Dendritic cell treated with granulocyte-macrophage colony-stimulating factor and Interleukin-4, amounts not matched to agents 40 ng/mL and 50 ng/mL, for 4 days (primary cell): ENCODE measurements around the gene PCBP3.

Source experiments
- H3K27ac Mint-ChIP-seq: one replicate; pipeline ENCODE4 v1.8.0; 2022; ENCODE audit warnings: mild to moderate bottlenecking, mixed read lengths
- H3K27me3 Mint-ChIP-seq: one replicate; pipeline ENCODE4 v1.8.0; 2022; ENCODE audit warnings: mild to moderate bottlenecking, mixed read lengths
- H3K36me3 Mint-ChIP-seq: one replicate; pipeline ENCODE4 v1.8.0; 2022; ENCODE audit warnings: low read depth, mixed read lengths
- H3K4me1 Mint-ChIP-seq: one replicate; pipeline ENCODE4 v1.8.0; 2022; ENCODE audit warnings: low read depth, mixed read lengths
- H3K4me3 Mint-ChIP-seq: one replicate; pipeline ENCODE4 v1.8.0; 2022; ENCODE audit warnings: mild to moderate bottlenecking, moderate library complexity, mixed read lengths
- H3K9me3 Mint-ChIP-seq: one replicate; pipeline ENCODE4 v1.8.0; 2022; ENCODE audit warnings: mixed read lengths
- intact Hi-C: fragments of 100-400 bp; cut with micrococcal nuclease; formaldehyde crosslinking; loops from one replicate; pipeline ENCODE4 v1.15.0; 2022

PCBP3 gene

GRCh38 chr21:45836268-45836655 lies 192.7 kb downstream of the PCBP3 start:
- peaks cover 30% of the 10 kb centered on the region for H3K9me3 Mint-ChIP-seq
- no peak overlapping the region for H3K4me3 Mint-ChIP-seq
- intact Hi-C loops: no loop called here
- H3K36me3 Mint-ChIP-seq: no peaks in the 10 kb centered on the region
- H3K27me3 Mint-ChIP-seq: no peaks in the 10 kb centered on the region
- H3K4me1 Mint-ChIP-seq: no peaks in the 10 kb centered on the region
- no peak overlapping the region for H3K27ac Mint-ChIP-seq

- intact Hi-C loops: no loop called here
- Mint-ChIP-seq H3K27ac (no peak overlapping the region), H3K27me3 (no peaks in the 10 kb centered on the region), H3K36me3 (no peaks in the 10 kb centered on the region), H3K9me3 (peaks cover 30% of the 10 kb centered on the region), H3K4me3 (no peak overlapping the region), H3K4me1 (no peaks in the 10 kb centered on the region)
These were observed 193.5 kb downstream of the PCBP3 start for GRCh38 chr21:45836694-45837670.

- H3K4me1 Mint-ChIP-seq: no peaks in the 10 kb centered on the region
- no peak overlapping the region for H3K4me3 Mint-ChIP-seq
- no peaks in the 10 kb centered on the region for H3K36me3 Mint-ChIP-seq
- intact Hi-C loops: no loop called here
- H3K27ac Mint-ChIP-seq: no peak overlapping the region
- peaks cover 23% of the 10 kb centered on the region for H3K9me3 Mint-ChIP-seq
- no peaks in the 10 kb centered on the region for H3K27me3 Mint-ChIP-seq
These were observed 194.4 kb downstream of the PCBP3 start for GRCh38 chr21:45837936-45838335.

GRCh38 chr21:45838634-45839033 lies 195.1 kb downstream of the PCBP3 start:
- Mint-ChIP-seq H3K9me3 (peaks cover 18% of the 10 kb centered on the region), H3K36me3 (no peaks in the 10 kb centered on the region), H3K4me3 (no peak overlapping the region), H3K27me3 (no peaks in the 10 kb centered on the region), H3K4me1 (no peaks in the 10 kb centered on the region), H3K27ac (no peak overlapping the region)
- intact Hi-C loops: no loop called here

GRCh38 chr21:45839274-45839673 lies 195.7 kb downstream of the PCBP3 start:
- H3K36me3 Mint-ChIP-seq: no peaks in the 10 kb centered on the region
- H3K4me3 Mint-ChIP-seq: no peak overlapping the region
- H3K4me1 Mint-ChIP-seq: no peaks in the 10 kb centered on the region
- H3K27ac Mint-ChIP-seq: no peak overlapping the region
- intact Hi-C loops: no loop called here
- peaks cover 18% of the 10 kb centered on the region for H3K9me3 Mint-ChIP-seq
- no peaks in the 10 kb centered on the region for H3K27me3 Mint-ChIP-seq

- Mint-ChIP-seq H3K27me3 (no peaks in the 10 kb centered on the region), H3K4me1 (no peaks in the 10 kb centered on the region), H3K4me3 (no peak overlapping the region), H3K36me3 (no peaks in the 10 kb centered on the region), H3K9me3 (peaks cover 18% of the 10 kb centered on the region), H3K27ac (no peak overlapping the region)
- intact Hi-C loops: no loop called here
These were observed 197.5 kb downstream of the PCBP3 start for GRCh38 chr21:45841033-45841432.

- H3K36me3 Mint-ChIP-seq: no peaks in the 10 kb centered on the region
- H3K4me3 Mint-ChIP-seq: no peak overlapping the region
- intact Hi-C loops: no loop called here
- no peaks in the 10 kb centered on the region for H3K27me3 Mint-ChIP-seq
- H3K4me1 Mint-ChIP-seq: no peaks in the 10 kb centered on the region
- H3K9me3 Mint-ChIP-seq: peaks cover 18% of the 10 kb centered on the region
- no peak overlapping the region for H3K27ac Mint-ChIP-seq
These were observed 199.9 kb downstream of the PCBP3 start for GRCh38 chr21:45843426-45843825.

- Mint-ChIP-seq H3K36me3 (no peaks in the 10 kb centered on the region), H3K27ac (no peak overlapping the region), H3K27me3 (no peaks in the 10 kb centered on the region), H3K4me3 (no peak overlapping the region), H3K9me3 (peaks cover 18% of the 10 kb centered on the region), H3K4me1 (no peaks in the 10 kb centered on the region)
- intact Hi-C loops: no loop called here
These were observed 200.7 kb downstream of the PCBP3 start for GRCh38 chr21:45844181-45844580.

- no peak overlapping the region for H3K27ac Mint-ChIP-seq
- H3K36me3 Mint-ChIP-seq: no peaks in the 10 kb centered on the region
- intact Hi-C loops: no loop called here
- H3K4me3 Mint-ChIP-seq: no peak overlapping the region
- H3K27me3 Mint-ChIP-seq: no peaks in the 10 kb centered on the region
- H3K9me3 Mint-ChIP-seq: peaks cover 18% of the 10 kb centered on the region
- H3K4me1 Mint-ChIP-seq: no peaks in the 10 kb centered on the region
These were observed 201.7 kb downstream of the PCBP3 start for GRCh38 chr21:45845063-45845769.

GRCh38 chr21:45845770-45846090 lies 202.2 kb downstream of the PCBP3 start:
- no peaks in the 10 kb centered on the region for H3K4me1 Mint-ChIP-seq
- no peaks in the 10 kb centered on the region for H3K36me3 Mint-ChIP-seq
- no peaks in the 10 kb centered on the region for H3K27me3 Mint-ChIP-seq
- H3K27ac Mint-ChIP-seq: no peak overlapping the region
- H3K4me3 Mint-ChIP-seq: no peak overlapping the region
- peaks cover 15% of the 10 kb centered on the region for H3K9me3 Mint-ChIP-seq
- intact Hi-C loops: no loop called here

GRCh38 chr21:45846373-45847160 lies 203.0 kb downstream of the PCBP3 start:
- no peaks in the 10 kb centered on the region for H3K36me3 Mint-ChIP-seq
- no peak overlapping the region for H3K4me3 Mint-ChIP-seq
- no peaks in the 10 kb centered on the region for H3K4me1 Mint-ChIP-seq
- intact Hi-C loops: no loop called here
- no peak overlapping the region for H3K27ac Mint-ChIP-seq
- H3K9me3 Mint-ChIP-seq: peaks cover 7% of the 10 kb centered on the region
- H3K27me3 Mint-ChIP-seq: no peaks in the 10 kb centered on the region

GRCh38 chr21:45847870-45848269 lies 204.3 kb downstream of the PCBP3 start:
- intact Hi-C loops: no loop called here
- Mint-ChIP-seq H3K9me3 (no peaks in the 10 kb centered on the region), H3K27me3 (no peaks in the 10 kb centered on the region), H3K4me1 (no peaks in the 10 kb centered on the region), H3K36me3 (no peaks in the 10 kb centered on the region), H3K27ac (no peak overlapping the region), H3K4me3 (no peak overlapping the region)

- no peaks in the 10 kb centered on the region for H3K9me3 Mint-ChIP-seq
- H3K27me3 Mint-ChIP-seq: no peaks in the 10 kb centered on the region
- H3K27ac Mint-ChIP-seq: no peak overlapping the region
- H3K4me1 Mint-ChIP-seq: no peaks in the 10 kb centered on the region
- H3K36me3 Mint-ChIP-seq: no peaks in the 10 kb centered on the region
- intact Hi-C loops: no loop called here
- no peak overlapping the region for H3K4me3 Mint-ChIP-seq
These were observed 204.8 kb downstream of the PCBP3 start for GRCh38 chr21:45848331-45848730.

- no peak overlapping the region for H3K27ac Mint-ChIP-seq
- intact Hi-C loops: no loop called here
- no peaks in the 10 kb centered on the region for H3K27me3 Mint-ChIP-seq
- H3K4me1 Mint-ChIP-seq: no peaks in the 10 kb centered on the region
- no peaks in the 10 kb centered on the region for H3K36me3 Mint-ChIP-seq
- H3K9me3 Mint-ChIP-seq: no peaks in the 10 kb centered on the region
- no peak overlapping the region for H3K4me3 Mint-ChIP-seq
These were observed 205.3 kb downstream of the PCBP3 start for GRCh38 chr21:45848805-45849204.
